Effector memory CD4-positive, alpha-beta T cell (primary cell): ENCODE measurements around the gene NAALADL2.
"Not testable (repeated sequence)": the region's sequence is repeated elsewhere in the genome, so short reads cannot be mapped to it uniquely, and the experiment has no call there.

Experiments used
- DNase-seq, 3 donors: peaks; one replicate each; pipeline ENCODE4 v3.0.0-alpha.2; 2020
- H3K27ac ChIP-seq: 2 replicates; pipeline ENCODE4 v1.7.0; 2013; ENCODE audit warnings: mild to moderate bottlenecking, low read length, moderate library complexity; ENCODE audit not compliant: insufficient read depth, poor library complexity, severe bottlenecking
- H3K27me3 ChIP-seq: replicated peaks from 2 replicates; pipeline ENCODE4 v1.7.0; 2013; ENCODE audit warnings: mild to moderate bottlenecking, low read length; ENCODE audit not compliant: insufficient read depth, control insufficient read depth, poor library complexity, severe bottlenecking
- H3K36me3 ChIP-seq: 2 replicates; pipeline ENCODE4 v1.7.0; 2013; ENCODE audit warnings: mild to moderate bottlenecking, low read length, moderate library complexity; ENCODE audit not compliant: control insufficient read depth, insufficient read depth
- H3K4me1 ChIP-seq: 2 replicates; pipeline ENCODE4 v1.7.0; 2013; ENCODE audit warnings: low read length, mild to moderate bottlenecking; ENCODE audit not compliant: control insufficient read depth, insufficient read depth, poor library complexity, severe bottlenecking
- H3K4me3 ChIP-seq: 2 replicates; pipeline ENCODE4 v1.7.0; 2013; ENCODE audit warnings: low read length, low read depth, mild to moderate bottlenecking; ENCODE audit not compliant: insufficient read depth, poor library complexity, severe bottlenecking
- H3K9me3 ChIP-seq: 2 replicates; pipeline ENCODE4 v1.7.0; 2013; ENCODE audit warnings: mild to moderate bottlenecking, low read length, moderate library complexity; ENCODE audit not compliant: control insufficient read depth

NAALADL2 gene

DNA sequence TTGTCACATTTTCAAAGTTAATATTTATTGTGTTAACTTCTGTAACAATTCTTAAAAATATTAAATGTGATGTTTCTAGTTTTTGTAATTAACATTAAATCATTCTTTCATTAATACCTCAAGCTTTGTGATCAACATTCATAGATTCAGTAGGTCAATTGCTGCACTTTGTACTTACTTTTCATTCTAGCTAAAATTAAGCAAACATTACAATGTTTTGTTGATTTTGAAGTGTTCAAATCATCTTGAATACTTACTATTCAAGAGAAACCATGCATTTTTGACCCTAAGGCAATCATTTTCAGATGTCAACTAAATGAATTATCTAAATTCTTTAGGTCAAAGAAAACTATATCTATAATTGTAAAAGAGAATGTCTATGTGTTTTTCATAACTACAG lies 933.1 kb downstream of the NAALADL2 start:
- H3K9me3 ChIP-seq, result no peaks in the 10 kb centered on the region
- no peak overlapping the region for H3K27ac ChIP-seq
- H3K36me3 ChIP-seq, result no peaks in the 10 kb centered on the region
- no peak for DNase-seq
- H3K4me3 ChIP-seq, result no peak overlapping the region
- H3K4me1 ChIP-seq, result no peaks in the 10 kb centered on the region
- H3K27me3 ChIP-seq, result no peaks in the 10 kb centered on the region

DNA sequence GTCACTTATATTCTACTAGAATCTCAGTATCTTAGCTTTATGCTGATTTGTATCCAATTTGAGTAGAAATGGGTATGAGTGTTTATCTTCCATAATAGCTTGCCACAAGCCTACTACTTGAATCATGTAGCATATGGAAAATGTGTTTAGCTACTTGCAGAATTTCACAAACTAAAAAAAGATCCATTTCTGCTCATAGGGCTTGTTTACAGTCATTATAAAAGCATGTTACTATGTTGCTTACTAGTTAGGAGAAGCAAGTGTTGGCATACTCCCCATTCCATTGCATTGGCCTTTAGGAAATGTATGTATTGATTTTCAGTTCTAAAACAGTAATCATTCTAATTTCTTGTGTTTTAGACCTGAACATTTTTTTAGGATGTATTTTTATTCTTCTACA lies 939.2 kb downstream of the NAALADL2 start:
- no peak for DNase-seq
- no peaks in the 10 kb centered on the region for H3K4me1 ChIP-seq
- H3K9me3 ChIP-seq, result no peaks in the 10 kb centered on the region
- no peak overlapping the region for H3K4me3 ChIP-seq
- no peaks in the 10 kb centered on the region for H3K36me3 ChIP-seq
- no peaks in the 10 kb centered on the region for H3K27me3 ChIP-seq
- no peak overlapping the region for H3K27ac ChIP-seq

DNA sequence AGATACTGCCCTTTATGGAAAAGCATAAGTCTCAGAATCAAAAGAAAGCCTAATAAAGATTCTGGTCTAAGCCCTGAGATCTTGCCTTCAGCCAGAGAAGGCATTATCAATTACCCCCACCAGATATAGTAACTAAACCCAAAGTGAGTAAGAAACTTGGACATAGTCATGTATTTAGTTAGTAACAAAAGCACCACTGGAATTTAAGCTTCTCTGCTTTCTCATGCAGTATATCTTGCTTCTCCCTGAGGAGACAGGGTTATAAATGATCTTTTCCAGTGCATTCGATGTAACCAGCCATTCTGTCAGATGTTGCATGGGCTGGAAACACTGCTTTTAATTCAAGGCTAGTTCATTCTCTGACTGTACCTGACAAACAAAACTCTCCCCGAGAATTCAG lies 946.7 kb downstream of the NAALADL2 start:
- no peaks in the 10 kb centered on the region for H3K27me3 ChIP-seq
- no peaks in the 10 kb centered on the region for H3K9me3 ChIP-seq
- no peak for DNase-seq

DNA sequence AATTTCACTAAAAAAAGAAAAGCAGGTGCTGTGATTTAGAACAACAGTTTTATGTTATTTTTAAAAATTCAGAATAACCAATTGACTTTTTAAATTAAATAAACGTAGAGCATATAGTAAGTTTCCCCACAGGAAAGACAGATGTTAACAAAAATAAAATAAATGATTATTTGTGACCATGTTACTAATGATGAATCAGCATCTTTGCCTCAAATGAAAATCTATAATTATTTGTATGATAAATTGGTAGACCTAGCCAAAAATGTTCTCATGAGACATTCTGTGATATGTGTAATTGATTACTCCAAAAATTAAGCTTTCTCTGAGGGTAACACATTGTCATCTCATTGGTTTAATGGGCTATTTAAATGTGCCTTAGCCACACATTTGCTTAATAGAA lies 948.0 kb downstream of the NAALADL2 start:
- Histone ChIP-seq H3K4me3 (no peak overlapping the region), H3K27me3 (no peaks in the 10 kb centered on the region), H3K27ac (no peak overlapping the region), H3K4me1 (no peaks in the 10 kb centered on the region), H3K9me3 (no peaks in the 10 kb centered on the region), H3K36me3 (no peaks in the 10 kb centered on the region)
- DNase-seq, result no peak

More for the DNA sequence above, 946.7 kb downstream of the NAALADL2 start:
- no peaks in the 10 kb centered on the region for H3K36me3 ChIP-seq
- H3K27ac ChIP-seq, result no peak overlapping the region
- H3K4me3 ChIP-seq, result no peak overlapping the region
- H3K4me1 ChIP-seq, result no peaks in the 10 kb centered on the region

DNA sequence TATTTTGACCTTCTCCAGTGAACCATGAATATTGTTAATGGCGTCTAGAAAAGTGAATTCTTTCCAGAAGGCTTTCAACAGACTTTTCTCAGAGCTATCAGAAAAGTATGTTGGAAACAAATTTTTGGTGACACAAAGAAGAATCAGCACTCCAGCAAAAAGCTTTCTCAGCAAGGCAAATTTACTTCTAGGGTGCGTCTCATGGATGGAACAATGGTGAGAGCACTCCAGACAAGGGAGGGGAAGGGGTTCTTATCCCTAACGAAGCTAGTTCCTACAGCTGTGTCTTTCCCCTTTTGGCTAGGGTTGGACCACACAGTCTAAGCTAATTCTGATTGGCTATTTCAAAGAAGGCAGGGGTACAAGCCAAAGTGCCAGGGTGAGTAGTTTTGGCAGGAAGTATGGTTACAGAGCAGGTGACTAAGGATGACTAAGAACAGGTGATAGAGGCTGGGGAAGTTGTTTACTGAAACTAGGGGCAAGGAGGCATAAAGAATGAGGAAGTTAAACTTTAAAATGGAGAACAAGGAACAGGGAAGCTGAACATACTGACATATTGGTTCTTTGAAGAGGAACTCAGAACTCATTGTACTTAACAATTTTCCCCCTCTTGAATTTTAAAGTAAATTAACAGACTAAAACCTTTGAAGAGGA lies 959.8 kb downstream of the NAALADL2 start:
- Histone ChIP-seq H3K9me3 (peaks cover 6% of the 10 kb centered on the region), H3K27me3 (no peaks in the 10 kb centered on the region), H3K36me3 (no peaks in the 10 kb centered on the region), H3K27ac (no peak overlapping the region), H3K4me1 (no peaks in the 10 kb centered on the region), H3K4me3 (no peak overlapping the region)
- DNase-seq, result no peak

DNA sequence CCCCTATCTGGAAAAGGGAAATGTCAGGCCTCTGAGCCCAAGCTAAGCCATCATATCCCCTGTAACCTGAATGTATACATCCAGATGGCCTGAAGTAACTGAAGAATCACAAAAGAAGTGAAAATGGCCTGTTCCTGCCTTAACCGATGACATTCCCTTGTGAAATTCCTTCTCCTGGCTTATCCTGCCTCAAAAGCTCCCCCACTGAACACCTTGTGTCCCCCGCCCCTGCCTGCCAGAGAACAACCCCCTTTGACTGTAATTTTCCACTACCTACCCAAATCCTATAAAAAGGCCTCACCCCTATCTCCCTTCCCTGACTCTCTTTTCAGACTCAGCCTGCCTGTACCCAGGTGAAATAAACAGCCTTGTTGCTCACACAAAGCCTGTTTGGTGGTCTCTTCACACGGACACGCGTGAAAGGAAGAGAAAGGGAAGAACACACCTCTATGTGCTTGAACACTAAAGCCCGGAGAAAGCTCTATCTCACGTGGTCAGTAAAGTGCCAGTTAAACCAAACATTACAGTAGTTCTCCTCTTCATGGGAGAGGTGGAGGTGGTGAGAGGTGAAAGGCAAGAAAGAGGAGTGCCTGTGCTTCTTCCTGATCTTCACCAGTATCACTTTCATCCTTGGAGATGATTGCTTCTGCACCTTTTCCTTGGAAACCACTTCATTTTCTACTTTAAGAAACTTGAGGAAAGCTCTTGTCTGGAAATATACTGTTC lies 963.8 kb downstream of the NAALADL2 start:
- not testable (repeated sequence) for DNase-seq, H3K36me3 ChIP-seq, H3K27me3 ChIP-seq, H3K9me3 ChIP-seq, H3K4me1 ChIP-seq, H3K4me3 ChIP-seq, H3K27ac ChIP-seq

DNA sequence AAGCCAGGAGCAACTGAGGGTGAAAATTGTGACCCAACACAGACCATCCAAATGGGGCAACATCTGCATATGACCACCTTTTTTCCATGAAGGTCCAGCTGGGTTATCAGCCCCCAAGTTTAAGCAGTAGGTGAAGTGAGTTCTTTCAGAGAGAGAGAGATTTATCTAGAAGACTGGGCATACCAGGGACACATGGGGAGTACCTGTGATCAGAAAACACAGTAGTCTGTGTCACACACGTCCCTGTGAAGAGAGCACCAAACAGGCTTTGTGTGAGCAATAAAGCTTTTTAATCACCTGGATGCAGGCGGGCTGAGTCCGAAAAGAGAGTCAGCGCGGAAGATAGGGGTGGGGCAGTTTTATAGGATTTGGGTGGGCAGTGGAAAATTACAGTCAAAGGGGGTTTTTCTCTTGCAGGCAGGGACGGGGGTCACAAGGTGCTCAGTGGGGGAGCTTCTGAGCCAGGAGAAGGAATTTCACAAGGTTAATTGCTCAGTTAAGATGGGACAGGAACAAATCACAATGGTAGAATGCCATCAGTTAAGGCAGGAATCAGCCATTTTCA lies 966.0 kb downstream of the NAALADL2 start:
- not testable (repeated sequence) for H3K4me1 ChIP-seq, H3K36me3 ChIP-seq, H3K4me3 ChIP-seq, H3K9me3 ChIP-seq, DNase-seq, H3K27ac ChIP-seq, H3K27me3 ChIP-seq

DNA sequence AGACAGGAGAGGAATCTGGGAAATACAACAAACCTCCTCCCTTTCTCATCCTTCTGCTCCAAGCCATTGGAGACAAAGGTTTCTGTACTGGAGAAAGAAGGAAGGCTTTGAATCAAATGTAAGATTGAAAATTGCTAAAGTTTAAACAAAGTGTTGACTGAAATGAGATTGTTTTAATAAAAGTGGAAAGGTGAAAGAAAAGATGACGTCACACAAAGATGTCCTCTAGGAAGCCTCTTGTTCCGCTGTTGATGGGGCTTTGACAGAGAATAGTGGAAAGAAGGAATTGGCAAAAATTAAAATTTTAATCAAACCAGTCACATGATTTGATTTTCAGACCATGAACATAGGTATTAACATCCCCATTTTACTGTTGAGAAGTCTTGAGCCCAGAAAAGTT lies 967.6 kb downstream of the NAALADL2 start:
- H3K9me3 ChIP-seq, result no peaks in the 10 kb centered on the region

DNA sequence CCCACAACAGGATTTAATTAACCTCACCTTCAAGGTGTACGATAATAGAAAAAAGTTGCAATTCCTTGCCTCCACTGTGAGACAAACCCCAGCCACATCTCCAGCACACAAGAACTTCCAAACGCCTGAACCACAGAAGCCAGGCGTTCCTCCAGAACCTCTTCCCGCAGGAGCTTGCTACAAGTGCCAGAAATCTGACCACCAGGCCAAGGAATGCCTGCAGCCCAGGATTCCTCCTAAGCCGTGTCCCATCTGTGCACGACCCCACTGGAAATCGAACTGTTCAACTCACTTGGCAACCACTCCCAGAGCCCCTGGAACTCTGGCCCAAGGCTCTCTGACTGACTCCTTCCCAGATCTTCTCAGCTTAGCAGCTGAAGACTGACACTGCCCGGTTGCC lies 970.7 kb downstream of the NAALADL2 start:
- not testable (repeated sequence) for H3K4me3 ChIP-seq, H3K27ac ChIP-seq, H3K4me1 ChIP-seq, H3K9me3 ChIP-seq, DNase-seq, H3K27me3 ChIP-seq, H3K36me3 ChIP-seq

More for the DNA sequence above, 967.6 kb downstream of the NAALADL2 start:
- no peaks in the 10 kb centered on the region for H3K4me1 ChIP-seq
- no peak for DNase-seq
- H3K36me3 ChIP-seq, result no peaks in the 10 kb centered on the region
- H3K27me3 ChIP-seq, result no peaks in the 10 kb centered on the region
- H3K27ac ChIP-seq, result no peak overlapping the region
- H3K4me3 ChIP-seq, result no peak overlapping the region

DNA sequence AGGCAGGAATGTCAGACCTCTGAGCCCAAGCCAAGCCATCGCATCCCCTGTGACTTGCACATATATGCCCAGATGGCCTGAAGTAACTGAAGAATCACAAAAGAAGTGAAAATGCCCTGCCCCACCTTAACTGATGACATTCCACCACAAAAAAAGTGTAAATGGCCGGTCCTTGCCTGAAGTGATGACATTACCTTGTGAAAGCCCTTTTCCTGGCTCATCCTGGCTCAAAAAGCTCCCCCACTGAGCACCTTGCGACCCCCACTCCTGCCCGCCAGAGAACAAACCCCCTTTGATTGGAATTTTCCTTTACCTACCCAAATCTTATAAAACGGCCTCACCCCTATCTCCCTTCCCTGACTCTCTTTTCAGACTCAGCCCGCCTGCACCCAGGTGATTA lies 976.6 kb downstream of the NAALADL2 start:
- not testable (repeated sequence) for DNase-seq, H3K27ac ChIP-seq, H3K4me3 ChIP-seq

More for the DNA sequence above, 976.6 kb downstream of the NAALADL2 start:
- H3K36me3 ChIP-seq, H3K27me3 ChIP-seq, H3K4me1 ChIP-seq, H3K9me3 ChIP-seq: not testable (repeated sequence)
